ENCODE measurements around the gene KHNYN. TPM values are rescaled to one million over a fixed set of nuclear protein-coding genes. Genes with fewer than 3 reads are reported as not detected.
"Not testable (repeated sequence)": the region's sequence is repeated elsewhere in the genome, so short reads cannot be mapped to it uniquely, and the experiment has no call there.

Gene KHNYN
- 19.1 and 21.1 TPM in 2 replicates for polyA plus RNA-seq (2014; cell fraction: cytosol; rRNA removed)
- 30.5 and 42.2 TPM in 2 replicates for polyA plus RNA-seq (2014; cell fraction: nucleus; rRNA removed)

DNA sequence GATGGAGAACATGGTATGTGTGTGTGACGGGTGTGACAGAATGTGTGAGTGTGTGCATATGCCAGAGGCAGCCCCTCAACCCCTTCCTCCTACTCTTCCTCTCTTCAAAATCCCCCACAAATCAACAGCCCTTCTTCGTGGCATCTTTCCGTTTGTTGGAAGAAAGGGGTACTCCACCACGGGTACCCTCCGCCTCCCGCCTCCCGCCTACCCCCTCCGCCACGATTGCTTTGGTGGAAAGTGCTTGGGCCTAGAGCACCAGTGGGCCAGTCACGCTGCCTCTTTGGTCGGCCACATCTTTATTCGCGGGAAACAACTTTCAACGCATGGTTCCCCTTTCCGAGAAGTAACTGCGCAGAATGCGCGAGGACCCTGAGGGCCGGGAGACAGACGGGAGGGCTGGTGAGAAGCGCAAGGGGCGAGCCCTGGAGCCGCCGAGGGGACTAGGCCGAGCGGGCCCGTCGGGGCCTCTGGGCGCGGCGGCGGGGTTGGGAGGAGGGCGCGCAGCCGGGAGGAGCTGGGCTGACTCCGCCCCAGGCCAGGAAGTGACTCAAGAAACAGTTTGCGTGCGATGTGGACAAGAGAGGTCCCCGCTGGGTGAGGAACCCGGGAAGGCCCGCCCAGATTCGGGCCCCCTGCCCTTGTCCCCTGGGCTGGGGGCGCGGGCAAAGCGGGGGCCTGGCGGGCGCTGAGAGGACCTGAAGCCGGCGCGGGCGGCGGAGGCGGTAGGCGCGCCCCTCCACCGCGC lies at the start of gene KHNYN, which contains the start of gene CBLN3:
Gene KHNYN, plus strand, starts transcription at position 560 of the 748 bp plus-strand sequence. CDS start 777 bp downstream, outside the sequence.
Gene CBLN3, minus strand, starts transcription at position 274 of the 748 bp plus-strand sequence. CDS start 614 bp downstream, outside the sequence.
- DNase-seq (ENCODE audit: low spot score) = peak; percentile 86

DNA sequence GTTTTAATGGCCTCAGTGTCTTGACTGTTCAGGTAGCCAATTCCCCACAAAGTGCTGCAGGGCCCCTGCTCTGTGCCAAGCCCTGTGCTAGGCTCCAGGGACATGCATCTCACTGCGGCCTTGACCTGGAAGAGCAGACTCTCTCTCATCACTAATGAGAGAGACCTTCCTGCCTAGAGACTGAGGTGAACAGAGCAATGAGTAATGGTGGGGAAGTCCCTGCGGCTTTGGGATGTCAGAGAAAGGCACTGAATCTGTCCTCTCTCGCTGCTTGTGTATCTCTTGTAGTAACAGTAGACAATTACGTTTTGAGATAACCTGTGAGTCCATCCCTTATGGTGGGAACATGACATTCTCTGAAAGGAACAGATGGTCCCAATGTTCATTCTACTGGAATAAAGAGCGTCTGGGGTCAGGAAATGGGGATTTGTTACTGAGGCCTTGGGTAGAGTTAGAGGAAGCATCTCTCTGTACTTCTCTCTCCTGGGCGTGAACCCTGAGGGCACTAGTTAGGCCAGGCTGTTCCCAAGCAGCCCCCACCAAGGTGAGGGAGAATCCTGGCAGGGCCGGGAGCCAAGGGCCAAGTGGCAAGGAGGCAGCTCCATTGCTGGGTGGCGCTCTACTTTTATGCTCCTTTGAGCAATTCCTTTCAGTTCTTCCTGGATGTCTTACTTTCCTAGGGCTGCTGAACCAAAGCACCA lies 48.2 kb upstream of the KHNYN start:
- no peak for DNase-seq (ENCODE audit: low spot score)

DNA sequence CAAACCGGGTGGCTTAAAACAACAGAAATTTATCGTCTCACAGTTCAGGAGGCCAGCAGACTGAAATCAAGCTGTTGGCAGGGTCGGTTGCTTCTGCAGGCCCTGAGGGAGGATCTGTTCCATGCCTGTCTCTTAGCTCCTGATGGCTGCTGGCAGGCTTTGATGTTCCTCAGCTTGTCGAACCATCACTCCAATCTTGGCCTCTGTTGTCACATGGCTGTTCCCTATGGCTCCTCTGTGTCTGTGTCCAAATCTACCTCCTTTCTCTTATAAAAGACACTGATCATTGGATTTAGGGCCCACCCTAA lies 47.7 kb upstream of the KHNYN start:
- DNase-seq (ENCODE audit: low spot score) = no peak

DNA sequence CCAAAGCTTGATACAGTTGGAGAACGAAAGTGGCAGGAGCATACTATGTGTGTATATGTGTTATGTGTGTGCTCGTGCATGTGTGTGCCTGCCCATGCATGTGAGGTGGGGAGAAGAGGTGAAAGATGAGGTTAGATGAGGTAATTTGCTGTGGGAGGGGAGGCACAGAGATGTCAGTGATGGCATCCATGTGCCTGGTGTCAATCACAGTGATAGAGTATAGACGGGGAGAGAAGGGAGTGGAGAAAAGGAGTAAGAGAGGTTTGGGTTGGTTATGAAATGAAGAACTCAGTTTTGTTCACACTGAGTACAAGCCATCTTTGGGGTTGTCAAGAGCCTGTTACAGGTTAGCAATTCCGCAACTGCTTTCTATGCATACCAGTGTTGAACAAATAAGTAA lies 45.6 kb upstream of the KHNYN start:
- no peak for DNase-seq (ENCODE audit: low spot score)

DNA sequence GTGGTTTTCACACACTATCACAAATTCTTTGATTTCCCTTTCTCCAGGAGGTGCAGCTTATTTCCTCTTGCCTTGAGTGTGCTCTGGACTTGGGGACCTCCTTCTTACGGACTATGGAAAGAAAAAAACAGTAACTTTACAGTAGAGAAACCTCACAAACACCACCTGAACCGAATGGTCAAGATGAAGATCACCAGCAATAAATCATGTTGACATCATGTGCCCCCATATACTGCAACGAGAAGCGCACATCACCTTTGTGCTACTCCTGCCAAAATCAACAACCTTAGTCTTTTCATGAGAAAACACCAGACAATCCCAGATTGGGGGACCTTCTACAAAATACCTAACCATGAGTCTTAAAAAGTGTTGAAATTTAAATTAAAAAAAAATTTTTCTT lies 44.2 kb upstream of the KHNYN start:
- no peak for DNase-seq (ENCODE audit: low spot score)

DNA sequence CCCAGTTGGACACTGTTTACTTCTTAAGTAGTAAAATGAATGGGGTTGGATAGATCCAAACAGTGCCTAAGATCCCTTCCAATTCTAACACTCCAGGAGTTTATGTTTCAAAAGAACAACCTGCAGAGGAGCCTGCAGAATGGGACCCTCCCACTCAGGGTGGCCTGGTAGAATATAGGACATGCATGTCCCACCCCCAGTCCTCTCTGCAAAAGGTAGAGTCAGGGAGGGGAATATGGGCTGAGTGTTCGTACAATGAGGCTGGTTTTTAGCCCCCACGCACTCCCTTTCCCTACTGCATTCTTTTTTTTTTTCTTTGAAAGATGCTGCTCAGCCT lies 42.8 kb upstream of the KHNYN start:
- DNase-seq (ENCODE audit: low spot score) = no peak

DNA sequence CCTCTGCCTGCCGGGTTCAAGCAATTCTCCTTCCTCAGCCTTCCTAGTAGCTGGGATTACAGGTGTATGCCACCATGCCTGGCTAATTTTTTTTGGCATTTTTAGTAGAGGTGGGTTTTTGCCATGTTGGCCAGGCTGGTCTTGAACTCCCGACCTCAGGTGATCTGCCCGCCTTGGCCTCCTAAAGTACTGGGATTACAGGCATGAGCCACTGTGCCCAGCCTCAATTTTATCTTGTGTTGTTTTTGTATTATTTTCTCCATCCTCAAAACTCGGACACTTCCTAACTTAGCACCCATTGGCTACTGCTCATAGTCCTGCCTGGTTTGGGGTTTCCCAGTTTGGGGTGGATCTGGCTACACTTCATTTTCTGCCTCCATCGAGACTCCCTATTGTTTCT lies 42.2 kb upstream of the KHNYN start:
- not testable (repeated sequence) for DNase-seq (ENCODE audit: low spot score)

DNA sequence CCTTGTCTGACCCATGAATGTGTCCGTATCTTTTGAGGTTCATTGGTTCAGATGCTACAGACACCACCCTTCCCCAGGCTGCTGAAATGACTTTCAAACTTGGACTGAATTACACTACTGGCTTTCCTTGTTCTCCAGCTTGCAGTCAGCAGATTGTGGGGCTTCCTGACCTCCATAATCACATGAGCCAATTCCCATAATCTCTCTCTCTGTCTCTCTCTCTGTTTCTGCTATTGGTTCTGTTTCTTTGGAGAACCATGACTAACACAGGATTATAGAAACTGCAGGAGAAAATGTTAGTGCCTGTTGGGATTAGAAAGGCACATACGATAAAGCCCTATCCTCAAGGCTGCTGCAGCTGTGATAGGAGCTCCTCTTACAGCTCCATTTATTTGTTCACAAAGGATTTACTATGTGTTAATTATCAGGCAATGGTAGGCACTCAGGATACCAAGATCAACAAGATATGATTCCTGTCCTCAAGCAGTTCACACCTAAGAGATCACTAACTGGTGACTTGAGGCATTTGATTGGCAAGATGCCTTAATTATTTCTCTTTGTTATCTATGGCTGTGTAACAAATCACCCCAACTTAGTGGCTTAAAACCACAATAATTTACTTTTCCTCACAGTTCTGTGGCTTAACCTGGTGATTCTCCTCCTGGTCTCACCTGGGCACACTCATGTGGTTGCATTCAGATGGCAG lies 41.1 kb upstream of the KHNYN start:
- DNase-seq (ENCODE audit: low spot score) = no peak

DNA sequence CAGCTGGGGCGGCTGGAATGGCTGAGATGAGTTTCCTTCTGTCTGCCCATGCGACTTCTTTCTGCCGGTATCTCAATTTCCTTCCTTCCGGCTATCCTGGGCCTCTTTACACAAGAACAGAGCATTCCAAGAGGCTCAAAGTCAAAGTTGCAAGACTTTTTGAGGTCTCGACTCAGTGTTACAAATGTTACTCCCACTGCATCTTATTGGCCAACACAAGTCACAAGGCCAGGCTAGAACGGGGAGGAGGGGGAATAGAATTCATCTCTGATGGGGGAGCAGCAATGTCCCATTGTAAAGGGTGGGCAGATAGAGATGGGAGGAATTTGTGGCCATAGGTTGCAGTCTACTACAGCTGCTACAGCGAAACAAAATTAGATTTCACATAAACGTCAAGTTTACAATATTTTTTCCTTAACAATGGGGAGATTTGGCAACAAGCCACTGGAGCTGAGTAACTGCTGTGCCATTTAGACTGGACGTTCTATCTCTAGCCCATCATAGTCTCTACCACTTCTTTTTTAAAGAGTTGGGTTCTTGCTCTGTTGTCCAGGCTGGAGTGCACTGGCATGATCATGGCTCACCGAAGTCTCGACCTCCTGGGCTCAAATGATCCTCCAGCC lies 40.4 kb upstream of the KHNYN start:
- no peak for DNase-seq (ENCODE audit: low spot score)

DNA sequence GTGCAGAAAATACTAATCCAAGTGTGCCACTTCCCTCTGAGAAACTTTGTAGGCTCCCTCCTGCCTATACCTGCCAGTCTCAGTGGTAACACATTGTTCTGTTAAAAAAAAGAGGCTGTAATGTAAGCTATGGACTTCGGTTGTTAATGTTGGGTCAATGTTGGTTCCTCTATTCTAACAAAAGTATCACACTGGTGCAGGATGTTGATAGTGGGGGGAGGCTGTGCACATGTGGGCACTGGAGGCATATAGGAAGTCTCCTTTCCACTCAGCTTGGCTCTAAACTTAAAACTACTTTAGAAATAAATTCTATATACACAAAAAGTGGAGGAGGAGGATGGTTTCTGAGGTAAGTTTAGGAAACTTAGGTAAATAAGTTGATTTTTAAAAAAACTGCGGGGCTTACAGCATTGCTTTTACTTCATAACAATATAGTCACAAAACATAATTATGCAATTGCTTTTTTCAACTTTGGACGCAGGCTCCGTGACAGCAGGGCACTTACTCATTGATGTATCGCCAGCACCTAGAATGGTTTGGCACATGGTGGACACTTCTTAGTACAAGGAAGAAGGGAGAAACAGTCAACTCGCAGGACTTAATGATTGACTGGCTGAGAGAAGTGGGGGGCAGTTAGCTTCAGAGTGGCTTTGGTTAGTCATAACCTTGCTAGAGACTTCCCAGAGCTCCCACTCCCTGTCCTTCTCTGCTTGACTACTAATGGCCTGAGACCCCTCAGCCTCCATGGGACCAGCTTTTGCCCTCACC lies 38.9 kb upstream of the KHNYN start:
- DNase-seq (ENCODE audit: low spot score) = no peak

DNA sequence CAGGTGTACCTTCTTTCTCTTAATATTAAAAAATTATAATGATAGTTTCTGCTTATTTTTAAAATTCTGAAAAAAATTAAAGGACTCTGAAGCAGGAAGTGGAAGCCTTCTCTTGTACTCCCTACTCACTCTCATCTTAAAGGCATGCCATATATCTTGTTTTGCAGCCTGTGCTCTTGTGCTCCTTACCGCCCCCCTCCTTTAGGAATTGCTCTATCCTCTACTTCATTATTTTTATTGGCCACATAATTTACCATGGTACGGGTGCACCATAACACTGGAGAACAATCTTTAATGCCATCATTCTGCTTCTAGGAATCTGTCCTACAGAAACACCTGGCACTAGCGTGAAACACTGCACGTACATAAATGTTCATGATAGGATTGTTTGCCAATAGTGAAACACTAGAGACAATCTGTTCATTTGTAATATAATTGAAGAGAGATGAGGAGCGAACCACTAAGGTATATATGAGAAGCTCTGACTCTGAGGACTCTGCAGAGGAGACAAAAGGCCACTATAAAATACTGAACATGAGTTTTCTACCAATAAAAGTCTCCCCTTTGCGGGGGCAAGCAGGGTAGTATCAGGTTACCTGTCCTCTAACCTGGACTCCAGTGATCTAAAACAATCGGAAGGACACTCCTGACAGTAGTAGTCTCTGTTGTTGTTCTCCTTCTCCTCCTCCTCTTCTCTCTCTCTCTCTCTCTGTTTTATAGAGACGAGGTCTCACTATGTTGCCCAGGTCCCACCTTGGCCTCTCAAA lies 37.2 kb upstream of the KHNYN start:
- DNase-seq (ENCODE audit: low spot score) = no peak

DNA sequence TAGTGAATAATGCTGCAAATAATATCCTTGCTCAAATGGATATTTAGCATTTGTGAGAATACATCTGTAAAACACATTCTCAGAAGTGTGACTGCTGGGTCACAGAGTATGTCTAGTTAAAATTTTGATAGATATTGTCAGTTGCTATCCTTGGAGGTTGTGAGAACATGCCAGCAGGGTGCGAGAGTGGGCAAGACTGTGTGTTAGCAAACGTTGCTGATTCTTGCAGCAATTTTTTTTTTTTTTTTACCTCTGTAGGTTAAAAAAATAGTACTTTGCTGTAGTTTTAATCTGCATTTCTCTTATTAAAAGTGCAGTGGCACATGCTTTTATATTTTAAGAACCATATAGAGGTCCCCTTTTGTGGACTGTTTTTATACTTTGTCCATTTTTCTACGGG lies 35.5 kb upstream of the KHNYN start:
- DNase-seq (ENCODE audit: low spot score) = no peak

DNA sequence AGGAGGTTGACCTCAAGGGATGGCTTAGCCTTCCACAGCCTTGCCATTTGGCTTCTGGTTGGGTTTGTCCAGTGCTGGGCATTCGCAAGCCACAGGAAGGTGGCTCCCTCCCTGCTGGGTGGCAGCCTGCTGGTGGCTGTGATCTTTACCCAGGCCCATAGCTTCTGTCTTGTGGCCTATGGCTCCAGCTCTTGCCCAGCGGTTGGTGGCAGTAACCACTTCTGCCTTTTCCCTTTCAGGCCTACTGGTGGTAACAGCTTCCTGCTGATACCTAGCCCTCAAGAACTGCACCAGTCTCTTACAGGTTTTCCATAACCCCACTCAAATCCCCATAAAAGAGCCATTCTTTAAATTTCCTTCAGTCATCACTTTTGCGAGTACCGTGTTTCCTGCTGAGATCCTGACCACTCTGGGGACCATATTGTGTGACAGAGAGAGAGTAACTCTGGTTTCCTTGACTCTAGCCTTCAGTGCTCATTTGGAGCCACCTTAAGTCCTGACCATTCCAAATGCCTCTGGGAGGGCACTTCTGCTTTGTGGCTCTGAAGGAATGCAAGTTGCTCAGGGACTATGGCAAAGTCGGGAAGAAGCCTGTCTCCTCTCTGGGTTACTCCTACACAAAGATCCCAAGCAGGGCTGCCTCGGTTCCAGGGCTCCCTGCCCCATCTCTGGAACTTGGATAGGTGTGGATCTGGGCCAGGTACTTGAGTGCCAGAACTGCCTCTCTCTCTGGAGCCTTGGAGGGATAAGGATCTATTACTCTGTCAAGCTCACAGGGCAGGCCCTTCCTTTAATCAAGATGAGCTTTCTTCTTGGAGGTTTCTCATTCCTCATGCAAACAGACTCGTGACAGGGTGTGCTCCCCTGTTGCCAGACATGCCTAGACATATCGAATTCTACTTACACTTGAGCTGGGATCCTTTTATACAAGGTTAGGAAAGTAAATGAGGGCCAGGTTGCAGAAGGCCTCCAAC lies 33.9 kb upstream of the KHNYN start:
- no peak for DNase-seq (ENCODE audit: low spot score)

DNA sequence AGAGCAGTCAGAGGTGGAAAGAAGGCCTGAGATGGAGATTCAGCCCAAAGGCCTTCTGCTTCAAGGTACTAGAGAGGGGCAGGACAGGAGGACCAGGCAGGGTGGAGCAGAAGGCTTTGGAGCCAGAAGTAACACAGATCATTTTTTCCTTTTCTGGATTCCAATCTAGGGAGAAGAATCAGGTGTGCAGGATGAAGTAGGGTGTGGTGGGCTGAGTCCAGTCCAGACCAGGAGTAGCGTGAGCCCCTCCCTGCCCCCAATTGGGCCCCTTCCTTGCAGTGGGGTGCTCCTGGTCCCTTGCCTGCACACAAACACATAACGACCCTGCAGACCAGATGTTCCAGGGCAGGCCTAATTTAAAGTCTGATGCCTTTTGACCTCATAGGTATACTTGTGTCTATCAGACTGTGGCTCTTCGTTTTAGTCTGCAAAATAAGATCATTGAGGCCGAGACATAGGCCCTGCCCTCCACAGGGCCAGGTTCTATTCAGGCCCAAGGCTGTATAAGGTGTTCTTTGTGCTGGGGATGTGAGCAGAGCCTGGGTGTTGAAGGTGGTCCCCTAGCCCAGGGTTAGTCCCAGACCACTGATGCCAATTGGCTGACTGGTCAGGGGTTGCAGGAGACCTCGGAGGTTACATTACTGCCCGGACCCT lies 32.0 kb upstream of the KHNYN start:
- no peak for DNase-seq (ENCODE audit: low spot score)

DNA sequence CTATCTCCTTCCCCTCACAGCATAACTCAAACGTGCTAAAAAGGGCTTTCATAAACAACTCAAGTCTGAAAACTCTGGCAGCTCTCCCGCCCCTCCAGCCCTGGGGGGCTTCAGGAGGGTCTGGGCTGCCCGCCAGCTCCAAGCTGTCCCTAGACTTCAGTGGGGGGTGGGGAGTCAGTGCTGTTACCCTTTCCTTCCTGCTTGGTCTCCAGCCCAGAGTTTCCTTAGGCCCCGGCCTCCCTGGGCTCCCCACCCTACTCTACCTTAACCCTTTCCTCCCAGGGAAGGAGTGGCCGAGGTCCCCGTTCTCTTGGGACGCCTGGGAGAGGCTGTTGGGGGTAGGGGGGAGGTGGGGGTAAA lies 31.5 kb upstream of the KHNYN start:
- DNase-seq (ENCODE audit: low spot score) = peak; percentile 73

DNA sequence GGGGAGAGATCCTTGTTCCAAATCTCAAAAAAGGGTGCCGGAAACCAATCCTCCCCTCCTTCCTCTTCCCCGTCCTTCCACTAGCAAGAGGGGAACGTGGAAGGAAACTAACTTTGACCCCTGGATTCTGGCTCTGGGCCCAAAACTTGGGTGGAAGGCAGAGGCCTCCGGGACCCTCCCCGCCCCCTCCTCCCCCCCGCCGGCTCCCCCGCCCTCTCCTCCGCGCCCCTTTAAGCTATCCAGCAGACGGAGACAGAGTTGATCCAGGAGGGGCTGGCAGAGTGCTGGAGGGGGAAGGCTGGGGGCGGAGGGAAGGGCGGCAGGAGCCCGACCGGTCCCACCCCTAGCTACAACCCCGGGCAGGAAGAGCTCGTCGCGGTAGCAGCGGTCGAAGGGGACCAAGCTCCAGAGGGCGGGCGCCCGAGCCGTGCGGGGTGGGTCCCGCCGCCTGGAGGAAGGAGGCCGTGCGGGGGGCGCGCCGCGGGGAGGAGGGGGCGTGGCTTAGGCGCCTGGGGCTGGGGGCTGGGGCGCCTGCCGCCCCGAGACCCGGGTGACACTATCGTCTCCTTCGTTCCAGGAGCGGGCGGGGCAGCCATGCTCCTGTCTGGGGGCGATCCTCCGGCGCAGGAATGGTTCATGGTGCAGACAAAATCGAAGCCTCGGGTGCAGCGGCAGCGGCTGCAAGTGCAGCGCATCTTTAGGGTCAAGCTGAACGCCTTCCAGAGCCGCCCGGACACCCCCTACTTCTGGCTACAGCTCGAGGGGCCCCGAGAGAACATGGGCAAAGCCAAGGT lies 30.9 kb upstream of the KHNYN start, which contains the start of gene NYNRIN:
Gene NYNRIN, plus strand, starts transcription at position 351 of the 794 bp plus-strand sequence. Its CDS starts 244 bp downstream, at position 595.
- DNase-seq (ENCODE audit: low spot score) = peak; percentile 70

DNA sequence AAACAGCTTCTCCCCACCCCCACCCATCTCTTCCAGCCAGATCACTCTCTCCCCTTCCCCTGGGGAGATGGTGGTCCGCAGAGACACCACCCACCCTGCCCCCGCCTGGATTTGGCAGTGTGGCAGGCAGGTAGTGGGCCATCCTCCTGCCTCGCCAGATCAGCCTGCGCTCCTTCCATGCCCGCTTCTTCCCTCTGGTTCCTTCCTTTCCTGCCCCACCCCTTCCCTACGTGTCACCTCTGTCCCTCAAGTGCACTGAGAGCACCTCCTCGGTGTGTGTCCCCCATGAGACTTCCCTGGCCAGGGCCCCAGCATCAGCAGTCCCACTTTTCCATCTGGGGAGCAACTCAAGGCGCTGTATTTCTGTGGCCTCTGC lies 30.3 kb upstream of the KHNYN start:
- no peak for DNase-seq (ENCODE audit: low spot score)
